ENCODE results near the gene TBXAS1.

TBXAS1 gene

GRCh38 chr7:139829025-139829774 is at the start of gene TBXAS1:
TSS of gene TBXAS1 (plus strand) at chr7:139829264. CDS start at chr7:139829391, 127 bp downstream.
- no peak for DNase-seq

- no peak for DNase-seq
Measured at GRCh38 chr7:139782932-139783331, 46.1 kb upstream of the TBXAS1 start.

GRCh38 chr7:139783647-139784385 is 45.2 kb upstream of the TBXAS1 start:
- no peak for DNase-seq

- DNase-seq, result no peak
Measured at GRCh38 chr7:139784648-139785047, 44.4 kb upstream of the TBXAS1 start.

- no peak for DNase-seq
Measured at GRCh38 chr7:139791316-139791715, 37.7 kb upstream of the TBXAS1 start.

GRCh38 chr7:139797607-139798006 is 31.5 kb upstream of the TBXAS1 start:
- no peak for DNase-seq

GRCh38 chr7:139798221-139798620 is 30.8 kb upstream of the TBXAS1 start:
- no peak for DNase-seq

- DNase-seq, result no peak
Measured at GRCh38 chr7:139798892-139799291, 30.2 kb upstream of the TBXAS1 start.

GRCh38 chr7:139799586-139799985 is 29.5 kb upstream of the TBXAS1 start:
- DNase-seq, result no peak

- DNase-seq, result no peak
Measured at GRCh38 chr7:139804571-139804970, 24.5 kb upstream of the TBXAS1 start.

GRCh38 chr7:139807009-139807408 is 22.1 kb upstream of the TBXAS1 start:
- DNase-seq, result no peak

GRCh38 chr7:139808427-139808826 is 20.6 kb upstream of the TBXAS1 start:
- no peak for DNase-seq

GRCh38 chr7:139808846-139809442 is 20.1 kb upstream of the TBXAS1 start:
- no peak for DNase-seq

GRCh38 chr7:139811066-139811465 is 18.0 kb upstream of the TBXAS1 start:
- no peak for DNase-seq

- no peak for DNase-seq
Measured at GRCh38 chr7:139813151-139813550, 15.9 kb upstream of the TBXAS1 start.

GRCh38 chr7:139813689-139814088 is 15.4 kb upstream of the TBXAS1 start:
- DNase-seq, result no peak

- DNase-seq, result no peak
Measured at GRCh38 chr7:139817249-139817648, 11.8 kb upstream of the TBXAS1 start.

GRCh38 chr7:139820089-139820488 is 9.0 kb upstream of the TBXAS1 start:
- DNase-seq, result no peak

GRCh38 chr7:139821349-139822105 is 7.5 kb upstream of the TBXAS1 start:
- no peak for DNase-seq

GRCh38 chr7:139822855-139823254 is 6.2 kb upstream of the TBXAS1 start:
- no peak for DNase-seq

- no peak for DNase-seq
Measured at GRCh38 chr7:139823959-139824521, 5.0 kb upstream of the TBXAS1 start.

- no peak for DNase-seq
Measured at GRCh38 chr7:139825666-139826290, 3.3 kb upstream of the TBXAS1 start.
